Measurements from ENCODE around the gene RGCC.
"Not testable (repeated sequence)": the region's sequence is repeated elsewhere in the genome, so short reads cannot be mapped to it uniquely, and the experiment has no call there.

Gene RGCC

GRCh38 chr13:41503356-41503755, 46.0 kb downstream of the RGCC start:
- no peak for DNase-seq (ENCODE audit: low read depth)
- TF ChIP-seq POLR2A (IDR thresholded peaks at IDR 0.05; ENCODE audit: extremely low read depth, insufficient read length) (no peak), MAX (IDR thresholded peaks at IDR 0.05; ENCODE audit: low read depth, low read length) (no peak), CTCF (IDR thresholded peaks at IDR 0.05; ENCODE audit: low read depth, low read length) (no peak), MYC (IDR thresholded peaks at IDR 0.05; ENCODE audit: low read depth, low read length) (no peak)
- H3K4me3 ChIP-seq (ENCODE audit: low read depth, low read length): no peak overlapping the region

GRCh38 chr13:41504657-41505056, 47.3 kb downstream of the RGCC start:
- not testable (repeated sequence) for DNase-seq (ENCODE audit: low read depth)

GRCh38 chr13:41505209-41505835, 48.0 kb downstream of the RGCC start:
- no peak for DNase-seq (ENCODE audit: low read depth)
- TF ChIP-seq MYC (IDR thresholded peaks at IDR 0.05; ENCODE audit: low read depth, low read length): no peak
- no peak for TF ChIP-seq MAX (IDR thresholded peaks at IDR 0.05; ENCODE audit: low read depth, low read length)
- TF ChIP-seq CTCF (IDR thresholded peaks at IDR 0.05; ENCODE audit: low read depth, low read length): no peak
- TF ChIP-seq POLR2A (IDR thresholded peaks at IDR 0.05; ENCODE audit: extremely low read depth, insufficient read length): no peak
- H3K4me3 ChIP-seq (ENCODE audit: low read depth, low read length): no peak overlapping the region

More at GRCh38 chr13:41504657-41505056, 47.3 kb downstream of the RGCC start:
- not testable (repeated sequence) for H3K4me3 ChIP-seq (ENCODE audit: low read depth, low read length)

GRCh38 chr13:41506312-41506711, 49.0 kb downstream of the RGCC start:
- H3K4me3 ChIP-seq (ENCODE audit: low read depth, low read length): no peak overlapping the region
- TF ChIP-seq MYC (IDR thresholded peaks at IDR 0.05; ENCODE audit: low read depth, low read length): no peak
- no peak for TF ChIP-seq MAX (IDR thresholded peaks at IDR 0.05; ENCODE audit: low read depth, low read length)
- TF ChIP-seq CTCF (IDR thresholded peaks at IDR 0.05; ENCODE audit: low read depth, low read length): no peak
- no peak for TF ChIP-seq POLR2A (IDR thresholded peaks at IDR 0.05; ENCODE audit: extremely low read depth, insufficient read length)
- DNase-seq (ENCODE audit: low read depth): no peak

- DNase-seq (ENCODE audit: low read depth): no peak
- TF ChIP-seq POLR2A (IDR thresholded peaks at IDR 0.05; ENCODE audit: extremely low read depth, insufficient read length) (no peak), MYC (IDR thresholded peaks at IDR 0.05; ENCODE audit: low read depth, low read length) (no peak), MAX (IDR thresholded peaks at IDR 0.05; ENCODE audit: low read depth, low read length) (no peak), CTCF (IDR thresholded peaks at IDR 0.05; ENCODE audit: low read depth, low read length) (no peak)
- H3K4me3 ChIP-seq (ENCODE audit: low read depth, low read length): no peak overlapping the region
Measured at GRCh38 chr13:41509971-41510370, 52.6 kb downstream of the RGCC start.

- DNase-seq (ENCODE audit: low read depth): no peak
- H3K4me3 ChIP-seq (ENCODE audit: low read depth, low read length): no peak overlapping the region
- TF ChIP-seq MAX (IDR thresholded peaks at IDR 0.05; ENCODE audit: low read depth, low read length) (no peak), MYC (IDR thresholded peaks at IDR 0.05; ENCODE audit: low read depth, low read length) (no peak), CTCF (IDR thresholded peaks at IDR 0.05; ENCODE audit: low read depth, low read length) (no peak), POLR2A (IDR thresholded peaks at IDR 0.05; ENCODE audit: extremely low read depth, insufficient read length) (no peak)
Measured at GRCh38 chr13:41511827-41512226, 54.5 kb downstream of the RGCC start.

All from NB4 (cell line).